ENCODE data around the gene KIF21A. TPM values are rescaled to one million over a fixed set of nuclear protein-coding genes. Genes with fewer than 3 reads are reported as not detected.

Gene KIF21A
- total and polyA plus RNA-seq, 2 donors (not counting 3 experiments of a cell fraction or from before 2014, with no cell fraction given): 1.8 to 10.1 TPM

GRCh38 chr12:39441189-39441962 lies 1.5 kb downstream of the KIF21A start:
- H3K27me3 ChIP-seq (ENCODE audit: control insufficient read depth in 2 of 2, insufficient read depth in 2 of 2, low read length in 2 of 2): no peaks in the 10 kb centered on the region
- H3K36me3 ChIP-seq (ENCODE audit: control insufficient read depth in 2 of 2, extremely low read depth in 1 of 2, insufficient read depth in 2 of 2, low read length in 2 of 2): no peaks in the 10 kb centered on the region
- TF ChIP-seq MAX (IDR thresholded peaks at IDR 0.05; ENCODE audit: insufficient read depth, insufficient read length) (no peak), FOS (IDR thresholded peaks at IDR 0.05; ENCODE audit: borderline replicate concordance, insufficient read depth, low read length) (no peak), EZH2 (IDR thresholded peaks at IDR 0.05; ENCODE audit: borderline replicate concordance, low read depth, low read length, severe bottlenecking) (no peak), MYC (IDR thresholded peaks at IDR 0.05; ENCODE audit: low read depth, low read length) (no peak), POLR2AphosphoS5 (IDR thresholded peaks at IDR 0.05; ENCODE audit: insufficient read depth, low read depth, low read length) (no peak), POLR2A (IDR thresholded peaks at IDR 0.05; ENCODE audit: low read depth, low read length) (no peak), GATA2 (IDR thresholded peaks at IDR 0.05; ENCODE audit: insufficient read depth, insufficient read length, low read depth, low read length) (no peak), JUN (IDR thresholded peaks at IDR 0.05; ENCODE audit: borderline replicate concordance, insufficient read depth, insufficient read length, low read depth) (no peak)
- TF ChIP-seq, protein P1, sequence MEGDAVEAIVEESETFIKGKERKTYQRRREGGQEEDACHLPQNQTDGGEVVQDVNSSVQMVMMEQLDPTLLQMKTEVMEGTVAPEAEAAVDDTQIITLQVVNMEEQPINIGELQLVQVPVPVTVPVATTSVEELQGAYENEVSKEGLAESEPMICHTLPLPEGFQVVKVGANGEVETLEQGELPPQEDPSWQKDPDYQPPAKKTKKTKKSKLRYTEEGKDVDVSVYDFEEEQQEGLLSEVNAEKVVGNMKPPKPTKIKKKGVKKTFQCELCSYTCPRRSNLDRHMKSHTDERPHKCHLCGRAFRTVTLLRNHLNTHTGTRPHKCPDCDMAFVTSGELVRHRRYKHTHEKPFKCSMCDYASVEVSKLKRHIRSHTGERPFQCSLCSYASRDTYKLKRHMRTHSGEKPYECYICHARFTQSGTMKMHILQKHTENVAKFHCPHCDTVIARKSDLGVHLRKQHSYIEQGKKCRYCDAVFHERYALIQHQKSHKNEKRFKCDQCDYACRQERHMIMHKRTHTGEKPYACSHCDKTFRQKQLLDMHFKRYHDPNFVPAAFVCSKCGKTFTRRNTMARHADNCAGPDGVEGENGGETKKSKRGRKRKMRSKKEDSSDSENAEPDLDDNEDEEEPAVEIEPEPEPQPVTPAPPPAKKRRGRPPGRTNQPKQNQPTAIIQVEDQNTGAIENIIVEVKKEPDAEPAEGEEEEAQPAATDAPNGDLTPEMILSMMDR (IDR thresholded peaks at IDR 0.05; ENCODE audit: extremely low read depth in 1 of 2, insufficient read depth in 1 of 2, low read depth in 1 of 2, low read length in 2 of 2): no peak
- FAIRE-seq (no peak), DNase-seq (ENCODE audit: low read depth, low spot score) (no peak)
- peaks cover 12% of the 10 kb centered on the region for H3K4me1 ChIP-seq (ENCODE audit: control insufficient read depth, extremely low read depth, insufficient read depth, low read length)
- BruUV-seq (replicated peaks): no TSS peak
- H2AFZ ChIP-seq (ENCODE audit: low read depth, low read length): peak overlapping the region; percentile 98
- no peaks in the 10 kb centered on the region for H3K9me1 ChIP-seq (replicated peaks; ENCODE audit: control insufficient read depth, extremely low read depth, insufficient read depth, low read length)
- POLR2A ChIA-PET: no interaction called here
- CTCF ChIA-PET: interaction anchor here (1.5 kb wide), 1 partner anchor 14 kb away, joined by 6 read pairs; no protein-coding TSS in a partner anchor
- dilution Hi-C loops (cut with MboI; ENCODE audit: extremely low pct_ligation_motif_present, low sequenced_read_pairs) (no loop called here), intact Hi-C loops (cut with micrococcal nuclease) (loop anchor here (5.0 kb wide), 3 partner anchors 64 to 534 kb away; partner anchors contain the start of genes ABCD2 and CPNE8)
- peak overlapping the region; percentile 98 for H3K4me2 ChIP-seq (ENCODE audit: insufficient read depth, low read length)
- peak overlapping the region in 1 of 3 experiments; percentile 84 for H3K4me3 ChIP-seq (replicated peaks in 1 of 3; ENCODE audit: insufficient read depth in 1 of 3, low read depth in 1 of 3, low read length in 3 of 3)
- H3K9ac ChIP-seq (replicated peaks; ENCODE audit: extremely low read depth, insufficient read depth, low read length): peak overlapping the region; percentile 83
- H3K79me2 ChIP-seq (ENCODE audit: control insufficient read depth, insufficient read depth, low read length): peaks cover 9% of the 10 kb centered on the region
- no peaks in the 10 kb centered on the region for H3K9me3 ChIP-seq (replicated peaks; ENCODE audit: control insufficient read depth, insufficient read depth, low read length)
- H3K27ac ChIP-seq (ENCODE audit: insufficient read depth, low read depth, low read length): no peak overlapping the region
- H4K20me1 ChIP-seq (replicated peaks; ENCODE audit: control insufficient read depth, extremely low read depth, insufficient read depth, low read length): no peaks in the 10 kb centered on the region

Measured in endothelial cell of umbilical vein (primary cell).